Measurements from ENCODE around the gene VIPR1.

VIPR1 gene

GRCh38 chr3:42502429-42503250, at the start of gene VIPR1:
Gene VIPR1 (plus strand): TSS chr3:42502643. CDS start chr3:42502736, 93 bp downstream.
- no peak for TF ChIP-seq CTCF (IDR thresholded peaks at IDR 0.05; ENCODE audit: extremely low read depth, missing control alignments)
- DNase-seq (ENCODE audit: low spot score) = peak; percentile 89

GRCh38 chr3:42456211-42456610, 46.2 kb upstream of the VIPR1 start:
- no peak for TF ChIP-seq CTCF (IDR thresholded peaks at IDR 0.05; ENCODE audit: extremely low read depth, missing control alignments)
- no peak for DNase-seq (ENCODE audit: low spot score)

- TF ChIP-seq CTCF (IDR thresholded peaks at IDR 0.05; ENCODE audit: extremely low read depth, missing control alignments) = no peak
- DNase-seq (ENCODE audit: low spot score) = no peak
These were observed 43.3 kb upstream of the VIPR1 start for GRCh38 chr3:42459151-42459550.

- no peak for DNase-seq (ENCODE audit: low spot score)
- no peak for TF ChIP-seq CTCF (IDR thresholded peaks at IDR 0.05; ENCODE audit: extremely low read depth, missing control alignments)
These were observed 40.7 kb upstream of the VIPR1 start for GRCh38 chr3:42461762-42462161.

- TF ChIP-seq CTCF (IDR thresholded peaks at IDR 0.05; ENCODE audit: extremely low read depth, missing control alignments) = no peak
- no peak for DNase-seq (ENCODE audit: low spot score)
These were observed 39.4 kb upstream of the VIPR1 start for GRCh38 chr3:42463093-42463492.

GRCh38 chr3:42468111-42468510, 34.3 kb upstream of the VIPR1 start:
- no peak for TF ChIP-seq CTCF (IDR thresholded peaks at IDR 0.05; ENCODE audit: extremely low read depth, missing control alignments)
- no peak for DNase-seq (ENCODE audit: low spot score)

- no peak for TF ChIP-seq CTCF (IDR thresholded peaks at IDR 0.05; ENCODE audit: extremely low read depth, missing control alignments)
- no peak for DNase-seq (ENCODE audit: low spot score)
These were observed 29.9 kb upstream of the VIPR1 start for GRCh38 chr3:42472555-42472954.

All from GM20000 (cell line).